ENCODE measurements around the gene TMEM37.

TMEM37 gene

GRCh38 chr2:119476301-119477112 is 44.9 kb downstream of the TMEM37 start:
- no peak overlapping the region for H3K4me3 ChIP-seq (ENCODE audit: low read depth, low read length)

- no peak overlapping the region for H3K4me3 ChIP-seq (ENCODE audit: low read depth, low read length)
Measured at GRCh38 chr2:119477113-119477505, 45.5 kb downstream of the TMEM37 start.

GRCh38 chr2:119478188-119478977 is 46.7 kb downstream of the TMEM37 start:
- no peak overlapping the region for H3K4me3 ChIP-seq (ENCODE audit: low read depth, low read length)

GRCh38 chr2:119478978-119479295 is 47.3 kb downstream of the TMEM37 start:
- no peak overlapping the region for H3K4me3 ChIP-seq (ENCODE audit: low read depth, low read length)

- H3K4me3 ChIP-seq (ENCODE audit: low read depth, low read length): no peak overlapping the region
Measured at GRCh38 chr2:119480184-119480583, 48.5 kb downstream of the TMEM37 start.

- H3K4me3 ChIP-seq (ENCODE audit: low read depth, low read length): no peak overlapping the region
Measured at GRCh38 chr2:119480718-119481142, 49.1 kb downstream of the TMEM37 start.

GRCh38 chr2:119481501-119482455 is 50.1 kb downstream of the TMEM37 start:
- no peak overlapping the region for H3K4me3 ChIP-seq (ENCODE audit: low read depth, low read length)

GRCh38 chr2:119482481-119483394 is 51.1 kb downstream of the TMEM37 start:
- H3K4me3 ChIP-seq (ENCODE audit: low read depth, low read length): no peak overlapping the region

GRCh38 chr2:119483395-119483753 is 51.7 kb downstream of the TMEM37 start:
- H3K4me3 ChIP-seq (ENCODE audit: low read depth, low read length): no peak overlapping the region

GRCh38 chr2:119483896-119484718 is 52.5 kb downstream of the TMEM37 start:
- H3K4me3 ChIP-seq (ENCODE audit: low read depth, low read length): no peak overlapping the region

- no peak overlapping the region for H3K4me3 ChIP-seq (ENCODE audit: low read depth, low read length)
Measured at GRCh38 chr2:119484834-119485233, 53.2 kb downstream of the TMEM37 start.

GRCh38 chr2:119485336-119486110 is 53.9 kb downstream of the TMEM37 start:
- no peak overlapping the region for H3K4me3 ChIP-seq (ENCODE audit: low read depth, low read length)

- H3K4me3 ChIP-seq (ENCODE audit: low read depth, low read length): no peak overlapping the region
Measured at GRCh38 chr2:119486196-119486827, 54.7 kb downstream of the TMEM37 start.

- no peak overlapping the region for H3K4me3 ChIP-seq (ENCODE audit: low read depth, low read length)
Measured at GRCh38 chr2:119486886-119487285, 55.2 kb downstream of the TMEM37 start.

GRCh38 chr2:119487434-119488244 is 56.0 kb downstream of the TMEM37 start:
- H3K4me3 ChIP-seq (ENCODE audit: low read depth, low read length): no peak overlapping the region

All from iPS-11a (cell line).